HepG2 (cell line): Measurements from ENCODE around the gene CEP89. TPM values are rescaled to one million over a fixed set of nuclear protein-coding genes. Genes with fewer than 3 reads are reported as not detected.

Experiments
- ATAC-seq: fragments of 200-7000 bp; cut with Tn5 transposase; 3 replicates; pipeline ENCODE4 v1.9.1; 2020; ENCODE audit warnings: mild to moderate bottlenecking, moderate library complexity
- BruUV-seq: library from RNA; stranded (reverse); fragments of 400-500 nt; replicated peaks from 2 replicates; lab custom pipeline; 2021; lab: Mats Ljungman, UMichigan
- CTCF ChIA-PET: fragments of 300-600 bp; formaldehyde crosslinking; extraction: SDS; loops from one replicate; lab custom pipeline; 2021; ENCODE audit warnings: low total read pairs, inconsistent platforms, low intra/inter-chr PET ratio; lab: Yijun Ruan, JAX
- POLR2A ChIA-PET: fragments of 350-600 bp; sonication (Branson Sonifier 250); formaldehyde crosslinking; loops from one replicate; lab custom pipeline; 2020; ENCODE audit warnings: antibody characterized with exemption, inconsistent platforms; lab: Yijun Ruan, JAX
- DNase-seq: peaks from one replicate; pipeline ENCODE4 v3.0.0-alpha.2; 2015; ENCODE audit warnings: low spot score
- FAIRE-seq: peaks from 3 replicates; lab custom pipeline; 2011; peaks lifted over from hg19 to GRCh38; lab: Jason Lieb, UNC
- H2AFZ ChIP-seq: one replicate; pipeline ENCODE4 v1.6.1; 2011; ENCODE audit warnings: low read length, inconsistent platforms
- H3K27ac ChIP-seq: fragments of 300-600 bp; 3 replicates; pipeline ENCODE4 v1.8.0; 2011; ENCODE audit warnings: mixed run types, mild to moderate bottlenecking, mixed read lengths, low read length, inconsistent platforms; ENCODE audit not compliant: insufficient read depth; ENCODE audit errors: extremely low read length
- H3K27me3 ChIP-seq, 2 experiments: fragments of 200-600 bp in 1 of 2; 2 replicates in 1 of 2; 3 replicates in 1 of 2; pipeline versions ENCODE4 v1.6.0 to v1.8.0; 2011; ENCODE audit warnings: low read length in 2 of 2, mild to moderate bottlenecking in 2 of 2, moderate library complexity in 2 of 2, inconsistent platforms in 1 of 2; ENCODE audit not compliant: insufficient read depth in 2 of 2, control insufficient read depth in 1 of 2
- H3K36me3 ChIP-seq, 2 experiments: fragments of 200-600 bp in 1 of 2; replicated peaks in 1 of 2; 2 replicates in 1 of 2; 3 replicates in 1 of 2; pipeline versions ENCODE4 v1.5.1 to v1.8.0; 2011; ENCODE audit warnings: low read length in 2 of 2, inconsistent platforms in 1 of 2; ENCODE audit not compliant: insufficient read depth in 2 of 2, control insufficient read depth in 1 of 2
- H3K4me1 ChIP-seq: 2 replicates; pipeline ENCODE4 v1.5.1; 2012; ENCODE audit warnings: low read length, inconsistent platforms; ENCODE audit not compliant: insufficient read depth
- H3K4me2 ChIP-seq: 2 replicates; pipeline ENCODE4 v1.6.0; 2011; ENCODE audit warnings: low read depth, low read length, inconsistent platforms
- H3K4me3 ChIP-seq, 3 experiments: fragments of 200-600 bp in 1 of 3; sonication (generic), shearing (Covaris generic) in 1 of 3; replicated peaks in 1 of 3; 2 replicates each; pipeline ENCODE4 v1.5.1; 2011 to 2016; ENCODE audit warnings: low read length in 3 of 3, inconsistent platforms in 2 of 3, low read depth in 2 of 3, mild to moderate bottlenecking in 2 of 3, control low read depth in 1 of 3, mixed read lengths in 1 of 3; ENCODE audit not compliant: insufficient read depth in 1 of 3
- H3K79me2 ChIP-seq: one replicate; pipeline ENCODE4 v1.6.1; 2011; ENCODE audit warnings: low read length, inconsistent platforms; ENCODE audit not compliant: insufficient read depth
- H3K9ac ChIP-seq: 2 replicates; pipeline ENCODE4 v1.6.0; 2011; ENCODE audit warnings: mild to moderate bottlenecking, low read depth, low read length, inconsistent platforms; ENCODE audit not compliant: insufficient read depth
- H3K9me3 ChIP-seq: 2 replicates; pipeline ENCODE4 v1.5.1; 2012; ENCODE audit warnings: mild to moderate bottlenecking, low read length
- H4K20me1 ChIP-seq: 2 replicates; pipeline ENCODE4 v1.6.0; 2011; ENCODE audit warnings: inconsistent platforms, mild to moderate bottlenecking, low read length, moderate library complexity; ENCODE audit not compliant: insufficient read depth
- ATF7 ChIP-seq, 2 experiments: fragments of 450-650 bp in 1 of 2; sonication (generic) in 1 of 2; formaldehyde crosslinking in 1 of 2; IDR thresholded peaks; 2 replicates each; pipeline versions ENCODE4 v1.4.0 to v1.6.1; 2016 to 2020; ENCODE audit warnings: antibody characterized with exemption in 1 of 2, mild to moderate bottlenecking in 1 of 2, missing genetic modification reagents in 1 of 2
- GATA4 ChIP-seq: sonication (generic); IDR thresholded peaks from 2 replicates; pipeline ENCODE4 v1.6.1; 2016; ENCODE audit warnings: antibody characterized with exemption, low read depth, borderline replicate concordance
- NCOR1 ChIP-seq: fragments of 200-600 bp; sonication (generic); IDR thresholded peaks from 2 replicates; pipeline ENCODE4 v1.7.0; 2017; ENCODE audit warnings: antibody characterized with exemption, low read length, borderline replicate concordance
- SP5 ChIP-seq: IDR thresholded peaks from 2 replicates; pipeline ENCODE4 v1.6.1; 2016; ENCODE audit warnings: low read depth, borderline replicate concordance
- SUZ12 ChIP-seq: fragments of 150-350 bp; IDR thresholded peaks from 2 replicates; pipeline ENCODE4 v1.6.1; 2014; ENCODE audit warnings: low read depth, low read length
- ZNF143 ChIP-seq: sonication (generic); formaldehyde crosslinking; IDR thresholded peaks from 2 replicates; pipeline ENCODE4 v1.4.0; 2020; ENCODE audit warnings: missing genetic modification reagents
- ZNF44 ChIP-seq: sonication (generic); formaldehyde crosslinking; IDR thresholded peaks from 2 replicates; pipeline ENCODE4 v1.5.1; 2020; ENCODE audit warnings: mild to moderate bottlenecking, missing genetic modification reagents
- ZSCAN30 ChIP-seq: sonication (generic); formaldehyde crosslinking; IDR thresholded peaks from 2 replicates; pipeline ENCODE4 v1.5.0; 2020; ENCODE audit warnings: mild to moderate bottlenecking, missing genetic modification reagents
- WGBS: methylation state at CpG from one replicate; pipeline ENCODE4 v1.1.6; 2017; ENCODE audit warnings: low lambda C conversion rate; 5-methylcytosine and 5-hydroxymethylcytosine counted together
- in situ Hi-C: cut with HindIII; loops from 2 replicates; pipeline ENCODE4 v1.10.0; 2017; ENCODE audit warnings: low pct_unique_long_range_greater_than_20kb; ENCODE audit not compliant: extremely low pct_ligation_motif_present
- intact Hi-C: fragments of 100-400 bp; cut with micrococcal nuclease; formaldehyde crosslinking; loops from one replicate; pipeline ENCODE4 v1.10.0; 2022; ENCODE audit not compliant: unreplicated experiment
- polyA plus RNA-seq, 8 experiments: library from polyadenylated mRNA; depleted of rRNA in 3 of 8; stranded (reverse) in 7 of 8; unstranded in 1 of 8; fragments of >200 nt; fragmentation: Illumina TruSeq in 4 of 8; extraction: Trizol in 4 of 8; gene quantifications; 2 replicates each; pipeline versions ENCODE4 v1.2.1 to v1.2.3, GENCODE V29; 2011 to 2016; ENCODE audit warnings: low read depth in 4 of 8, missing spikeins in 1 of 8, mixed read lengths in 1 of 8; ENCODE audit not compliant: insufficient read depth in 1 of 8
- total RNA-seq, 5 experiments: library from RNA; depleted of rRNA; stranded (reverse); fragments of >200 nt; fragmentation: Illumina TruSeq; extraction: Trizol; gene quantifications; 2 replicates each; pipeline ENCODE4 v1.2.3, GENCODE V29; 2016; ENCODE audit warnings: low read depth in 1 of 5
- TF ChIP-seq, protein P1 (sequence below): sonication (generic); formaldehyde crosslinking; IDR thresholded peaks from 2 replicates; pipeline ENCODE4 v1.9.0; 2022; ENCODE audit warnings: low read depth, missing genetic modification reagents
- TF ChIP-seq, protein P2 (sequence below): sonication (generic); formaldehyde crosslinking; IDR thresholded peaks from 2 replicates; pipeline ENCODE4 v1.8.1; 2022; ENCODE audit warnings: low read depth, mild to moderate bottlenecking, missing genetic modification reagents
- TF ChIP-seq, protein P3 (sequence below): sonication (generic); formaldehyde crosslinking; IDR thresholded peaks from 2 replicates; pipeline ENCODE4 v1.4.0; 2020; ENCODE audit warnings: missing genetic modification reagents
- TF ChIP-seq, protein P4 (sequence below): sonication (generic); formaldehyde crosslinking; IDR thresholded peaks from 2 replicates; pipeline ENCODE4 v1.4.0; 2020; ENCODE audit warnings: missing genetic modification reagents, mild to moderate bottlenecking, borderline replicate concordance

The CEP89 gene
- total and polyA plus RNA-seq, 2 of the 13 experiments (the other 11 are each of a cell fraction or from before 2014, with no cell fraction given), result 7.2 to 10.9 TPM

DNA sequence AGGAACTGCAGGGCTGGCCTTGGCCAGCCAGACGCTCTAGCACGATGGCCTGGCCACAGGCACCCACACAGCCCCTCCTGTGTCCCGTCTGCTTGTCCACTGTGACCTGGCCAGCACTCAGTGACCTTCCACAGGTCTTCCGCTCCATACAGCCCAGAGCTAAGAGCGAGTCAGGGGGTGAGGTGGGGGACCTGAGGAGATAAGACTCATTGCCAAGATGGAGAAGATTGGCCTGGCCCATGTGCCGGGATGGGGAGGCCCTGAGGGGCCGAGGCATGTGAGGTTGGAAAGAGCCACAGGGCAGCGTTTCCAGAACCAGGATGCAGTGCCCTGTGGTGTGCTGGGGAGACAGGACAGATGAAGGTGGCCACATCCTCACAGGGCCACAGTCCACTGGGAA, 92.0 kb downstream of the CEP89 start:
- H3K4me1 ChIP-seq, result no peaks in the 10 kb centered on the region
- no peak for FAIRE-seq
- 85% methylated on average over 8 of the region's 8 CpGs for WGBS
- intact Hi-C loops, result no loop called here
- no peak for ATAC-seq
- H3K27ac ChIP-seq, result no peak overlapping the region
- no peaks in the 10 kb centered on the region for H3K27me3 ChIP-seq
- no peak overlapping the region for H2AFZ ChIP-seq
- H3K79me2 ChIP-seq, result no peaks in the 10 kb centered on the region
- ChIA-PET POLR2A (no interaction called here), CTCF (no interaction called here)
- H3K9ac ChIP-seq, result no peak overlapping the region
- BruUV-seq, result no TSS peak
- H3K4me3 ChIP-seq, result no peak overlapping the region
- in situ Hi-C loops, result no loop called here
- H3K36me3 ChIP-seq, result no peaks in the 10 kb centered on the region
- H4K20me1 ChIP-seq, result no peaks in the 10 kb centered on the region
- DNase-seq, result no peak
- no peaks in the 10 kb centered on the region for H3K9me3 ChIP-seq
- TF ChIP-seq SUZ12, result no peak
- no peak for TF ChIP-seq ZSCAN30 (CRISPR knock-in tag)
- TF ChIP-seq, protein P1, sequence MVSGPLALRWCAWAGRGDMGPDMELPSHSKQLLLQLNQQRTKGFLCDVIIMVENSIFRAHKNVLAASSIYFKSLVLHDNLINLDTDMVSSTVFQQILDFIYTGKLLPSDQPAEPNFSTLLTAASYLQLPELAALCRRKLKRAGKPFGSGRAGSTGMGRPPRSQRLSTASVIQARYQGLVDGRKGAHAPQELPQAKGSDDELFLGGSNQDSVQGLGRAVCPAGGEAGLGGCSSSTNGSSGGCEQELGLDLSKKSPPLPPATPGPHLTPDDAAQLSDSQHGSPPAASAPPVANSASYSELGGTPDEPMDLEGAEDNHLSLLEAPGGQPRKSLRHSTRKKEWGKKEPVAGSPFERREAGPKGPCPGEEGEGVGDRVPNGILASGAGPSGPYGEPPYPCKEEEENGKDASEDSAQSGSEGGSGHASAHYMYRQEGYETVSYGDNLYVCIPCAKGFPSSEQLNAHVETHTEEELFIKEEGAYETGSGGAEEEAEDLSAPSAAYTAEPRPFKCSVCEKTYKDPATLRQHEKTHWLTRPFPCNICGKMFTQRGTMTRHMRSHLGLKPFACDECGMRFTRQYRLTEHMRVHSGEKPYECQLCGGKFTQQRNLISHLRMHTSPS (CRISPR knock-in tag), result no peak
- TF ChIP-seq GATA4, result no peak
- no peak for TF ChIP-seq ZNF44
- H3K4me2 ChIP-seq, result no peak overlapping the region

DNA sequence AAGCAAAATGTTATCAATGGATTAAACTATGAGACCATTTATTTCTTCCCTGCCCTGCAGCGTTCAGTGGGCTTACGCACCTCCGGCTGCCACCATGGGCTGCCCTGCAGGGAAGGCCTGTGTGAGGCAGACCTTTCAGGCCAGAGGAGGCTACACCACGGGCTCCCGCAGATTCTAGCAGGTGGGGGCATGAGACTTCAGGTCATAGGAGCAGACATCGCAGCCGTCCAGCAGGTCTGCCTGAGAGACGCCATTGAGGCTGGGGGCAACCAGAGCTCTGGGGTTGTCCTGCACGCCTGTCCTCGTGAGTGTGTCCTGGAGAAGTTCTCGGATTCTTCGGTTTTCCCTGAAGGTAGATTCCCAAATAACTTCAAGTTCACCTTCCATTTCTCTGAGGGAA, 92.8 kb downstream of the CEP89 start:
- H3K4me3 ChIP-seq, result no peak overlapping the region
- no peaks in the 10 kb centered on the region for H4K20me1 ChIP-seq
- no peak overlapping the region for H3K27ac ChIP-seq
- no peaks in the 10 kb centered on the region for H3K79me2 ChIP-seq
- no peaks in the 10 kb centered on the region for H3K36me3 ChIP-seq
- H2AFZ ChIP-seq, result no peak overlapping the region
- H3K4me2 ChIP-seq, result no peak overlapping the region
- no peak for DNase-seq
- in situ Hi-C loops (no loop called here), intact Hi-C loops (no loop called here)
- 96% methylated on average over 12 of the region's 12 CpGs for WGBS
- ChIA-PET POLR2A (no interaction called here), CTCF (no interaction called here)
- no peak for ATAC-seq
- no peak overlapping the region for H3K9ac ChIP-seq
- H3K27me3 ChIP-seq, result no peaks in the 10 kb centered on the region
- BruUV-seq, result no TSS peak
- no peak for FAIRE-seq
- no peaks in the 10 kb centered on the region for H3K9me3 ChIP-seq
- no peaks in the 10 kb centered on the region for H3K4me1 ChIP-seq
- TF ChIP-seq ZNF143 (CRISPR knock-in tag) (no peak), NCOR1 (no peak), SP5 (no peak), ATF7 (IDR thresholded peaks at IDR 0.05) (no peak), ATF7 (CRISPR knock-in tag; IDR thresholded peaks at IDR 0.05) (no peak)
- TF ChIP-seq, protein P2, sequence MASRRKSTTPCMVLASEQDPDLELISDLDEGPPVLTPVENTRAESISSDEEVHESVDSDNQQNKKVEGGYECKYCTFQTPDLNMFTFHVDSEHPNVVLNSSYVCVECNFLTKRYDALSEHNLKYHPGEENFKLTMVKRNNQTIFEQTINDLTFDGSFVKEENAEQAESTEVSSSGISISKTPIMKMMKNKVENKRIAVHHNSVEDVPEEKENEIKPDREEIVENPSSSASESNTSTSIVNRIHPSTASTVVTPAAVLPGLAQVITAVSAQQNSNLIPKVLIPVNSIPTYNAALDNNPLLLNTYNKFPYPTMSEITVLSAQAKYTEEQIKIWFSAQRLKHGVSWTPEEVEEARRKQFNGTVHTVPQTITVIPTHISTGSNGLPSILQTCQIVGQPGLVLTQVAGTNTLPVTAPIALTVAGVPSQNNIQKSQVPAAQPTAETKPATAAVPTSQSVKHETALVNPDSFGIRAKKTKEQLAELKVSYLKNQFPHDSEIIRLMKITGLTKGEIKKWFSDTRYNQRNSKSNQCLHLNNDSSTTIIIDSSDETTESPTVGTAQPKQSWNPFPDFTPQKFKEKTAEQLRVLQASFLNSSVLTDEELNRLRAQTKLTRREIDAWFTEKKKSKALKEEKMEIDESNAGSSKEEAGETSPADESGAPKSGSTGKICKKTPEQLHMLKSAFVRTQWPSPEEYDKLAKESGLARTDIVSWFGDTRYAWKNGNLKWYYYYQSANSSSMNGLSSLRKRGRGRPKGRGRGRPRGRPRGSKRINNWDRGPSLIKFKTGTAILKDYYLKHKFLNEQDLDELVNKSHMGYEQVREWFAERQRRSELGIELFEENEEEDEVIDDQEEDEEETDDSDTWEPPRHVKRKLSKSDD, result no peak
- TF ChIP-seq, protein P3, sequence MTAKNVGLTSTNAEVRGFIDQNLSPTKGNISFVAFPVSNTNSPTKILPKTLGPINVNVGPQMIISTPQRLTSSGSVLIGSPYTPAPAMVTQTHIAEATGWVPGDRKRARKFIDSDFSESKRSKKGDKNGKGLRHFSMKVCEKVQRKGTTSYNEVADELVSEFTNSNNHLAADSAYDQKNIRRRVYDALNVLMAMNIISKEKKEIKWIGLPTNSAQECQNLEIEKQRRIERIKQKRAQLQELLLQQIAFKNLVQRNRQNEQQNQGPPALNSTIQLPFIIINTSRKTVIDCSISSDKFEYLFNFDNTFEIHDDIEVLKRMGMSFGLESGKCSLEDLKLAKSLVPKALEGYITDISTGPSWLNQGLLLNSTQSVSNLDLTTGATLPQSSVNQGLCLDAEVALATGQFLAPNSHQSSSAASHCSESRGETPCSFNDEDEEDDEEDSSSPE (CRISPR knock-in tag), result no peak
- TF ChIP-seq, protein P4, sequence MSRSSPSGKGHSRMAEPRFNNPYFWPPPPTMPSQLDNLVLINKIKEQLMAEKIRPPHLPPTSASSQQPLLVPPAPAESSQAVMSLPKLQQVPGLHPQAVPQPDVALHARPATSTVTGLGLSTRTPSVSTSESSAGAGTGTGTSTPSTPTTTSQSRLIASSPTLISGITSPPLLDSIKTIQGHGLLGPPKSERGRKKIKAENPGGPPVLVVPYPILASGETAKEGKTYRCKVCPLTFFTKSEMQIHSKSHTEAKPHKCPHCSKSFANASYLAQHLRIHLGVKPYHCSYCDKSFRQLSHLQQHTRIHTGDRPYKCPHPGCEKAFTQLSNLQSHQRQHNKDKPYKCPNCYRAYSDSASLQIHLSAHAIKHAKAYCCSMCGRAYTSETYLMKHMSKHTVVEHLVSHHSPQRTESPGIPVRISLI (CRISPR knock-in tag), result no peak
